OCI-LY1 (cell line): ENCODE measurements around the gene HPD.

Experiments used
- H2AFZ ChIP-seq: fragments of 200-600 bp; sonication (generic), shearing (Covaris generic); 2 replicates; pipeline ENCODE4 v1.6.0; 2014; ENCODE audit warnings: antibody characterized with exemption, mild to moderate bottlenecking, low read length
- H3F3A ChIP-seq: fragments of 200-600 bp; sonication (generic), shearing (Covaris generic); 2 replicates; pipeline ENCODE4 v1.6.0; 2014; ENCODE audit warnings: mild to moderate bottlenecking, antibody characterized with exemption, low read length, moderate library complexity; ENCODE audit not compliant: insufficient read depth
- H3K27ac ChIP-seq: fragments of 200-600 bp; sonication (generic); 2 replicates; pipeline ENCODE4 v1.5.1; 2014; ENCODE audit warnings: low read length, mixed run types, mild to moderate bottlenecking, low read depth; ENCODE audit not compliant: poor library complexity, severe bottlenecking
- H3K27me3 ChIP-seq: fragments of 200-600 bp; sonication (generic); 2 replicates; pipeline ENCODE4 v1.6.0; 2014; ENCODE audit warnings: antibody characterized with exemption, mild to moderate bottlenecking, low read length, moderate library complexity; ENCODE audit not compliant: insufficient read depth
- H3K36me3 ChIP-seq: fragments of 200-600 bp; sonication (generic); 2 replicates; pipeline ENCODE4 v1.6.1; 2014; ENCODE audit warnings: mild to moderate bottlenecking, antibody characterized with exemption, low read length, moderate library complexity, mixed read lengths; ENCODE audit not compliant: insufficient read depth
- H3K4me1 ChIP-seq: fragments of 200-600 bp; sonication (generic); 2 replicates; pipeline ENCODE4 v1.5.1; 2014; ENCODE audit warnings: mild to moderate bottlenecking, low read length, moderate library complexity; ENCODE audit not compliant: insufficient read depth, severe bottlenecking
- H3K4me2 ChIP-seq: fragments of 200-600 bp; sonication (generic), shearing (Covaris generic); 2 replicates; pipeline ENCODE4 v1.6.1; 2014; ENCODE audit warnings: low read length
- H3K4me3 ChIP-seq: fragments of 200-600 bp; sonication (generic); 2 replicates; pipeline ENCODE4 v1.5.1; 2014; ENCODE audit warnings: low read length, low read depth, mild to moderate bottlenecking, mixed read lengths; ENCODE audit not compliant: poor library complexity, severe bottlenecking
- H3K79me2 ChIP-seq: fragments of 200-600 bp; shearing (Covaris generic); 2 replicates; pipeline ENCODE4 v1.6.1; 2016; ENCODE audit warnings: mixed run types, low read length, mixed read lengths; ENCODE audit not compliant: insufficient read depth
- H3K9ac ChIP-seq: fragments of 200-600 bp; sonication (generic), shearing (Covaris generic); 2 replicates; pipeline ENCODE4 v1.6.1; 2014; ENCODE audit warnings: mild to moderate bottlenecking, low read length, mixed read lengths
- H3K9me2 ChIP-seq: fragments of 200-600 bp; sonication (generic), shearing (Covaris generic); 2 replicates; pipeline ENCODE4 v1.6.1; 2014; ENCODE audit warnings: low read depth, mild to moderate bottlenecking, low read length, mixed read lengths
- H3K9me3 ChIP-seq: fragments of 200-600 bp; shearing (Covaris generic); 2 replicates; pipeline ENCODE4 v1.6.1; 2014; ENCODE audit warnings: low read length, mixed read lengths
- H4K20me1 ChIP-seq: fragments of 200-600 bp; sonication (generic), shearing (Covaris generic); 2 replicates; pipeline ENCODE4 v1.6.0; 2016; ENCODE audit warnings: mild to moderate bottlenecking, low read length; ENCODE audit not compliant: insufficient read depth
- CTCF ChIP-seq: fragments of 200-600 bp; sonication (generic), shearing (Covaris generic); IDR thresholded peaks from 2 replicates; pipeline ENCODE4 v1.5.1; 2017; ENCODE audit warnings: mild to moderate bottlenecking, antibody characterized with exemption, low read length, moderate library complexity, mixed read lengths
- EZH2 ChIP-seq: fragments of 200-600 bp; sonication (generic), shearing (Covaris generic); IDR thresholded peaks from 2 replicates; pipeline ENCODE4 v1.8.0; 2017; ENCODE audit warnings: borderline replicate concordance, mixed run types, mild to moderate bottlenecking, antibody characterized with exemption, low read length, moderate library complexity, mixed read lengths

HPD gene

GRCh38 chr12:121808623-121809022, 50.0 kb downstream of the HPD start:
- H3K79me2 ChIP-seq = 0 out of 2 replicates have a peak, but pooled peaks cover 3% of the 10 kb centered on the region
- no peak overlapping the region for H3K4me3 ChIP-seq
- H3K36me3 ChIP-seq = peaks cover 34% of the 10 kb centered on the region
- H2AFZ ChIP-seq = no peak overlapping the region
- no peaks in the 10 kb centered on the region for H4K20me1 ChIP-seq
- no peaks in the 10 kb centered on the region for H3K27me3 ChIP-seq
- H3K4me1 ChIP-seq = peaks cover 49% of the 10 kb centered on the region
- no peak overlapping the region for H3K27ac ChIP-seq
- H3K9me3 ChIP-seq = no peaks in the 10 kb centered on the region
- no peak overlapping the region for H3K9ac ChIP-seq
- no peak for TF ChIP-seq EZH2
- no peak for TF ChIP-seq CTCF
- H3K4me2 ChIP-seq = no peak overlapping the region
- no peaks in the 10 kb centered on the region for H3K9me2 ChIP-seq
- 0 out of 2 replicates have a peak, but pooled peaks cover 5% of the 10 kb centered on the region for H3F3A ChIP-seq

GRCh38 chr12:121807642-121808347, 50.9 kb downstream of the HPD start:
- Histone ChIP-seq H3K36me3 (peaks cover 33% of the 10 kb centered on the region), H3F3A (0 out of 2 replicates have a peak, but pooled peaks cover 5% of the 10 kb centered on the region), H3K9ac (no peak overlapping the region), H3K27me3 (no peaks in the 10 kb centered on the region), H4K20me1 (no peaks in the 10 kb centered on the region), H3K4me1 (peaks cover 41% of the 10 kb centered on the region), H2AFZ (no peak overlapping the region), H3K9me3 (no peaks in the 10 kb centered on the region), H3K27ac (no peak overlapping the region), H3K4me3 (no peak overlapping the region), H3K9me2 (no peaks in the 10 kb centered on the region), H3K79me2 (0 out of 2 replicates have a peak, but pooled peaks cover 3% of the 10 kb centered on the region), H3K4me2 (no peak overlapping the region)
- TF ChIP-seq EZH2 (no peak), CTCF (no peak)

DNA sequence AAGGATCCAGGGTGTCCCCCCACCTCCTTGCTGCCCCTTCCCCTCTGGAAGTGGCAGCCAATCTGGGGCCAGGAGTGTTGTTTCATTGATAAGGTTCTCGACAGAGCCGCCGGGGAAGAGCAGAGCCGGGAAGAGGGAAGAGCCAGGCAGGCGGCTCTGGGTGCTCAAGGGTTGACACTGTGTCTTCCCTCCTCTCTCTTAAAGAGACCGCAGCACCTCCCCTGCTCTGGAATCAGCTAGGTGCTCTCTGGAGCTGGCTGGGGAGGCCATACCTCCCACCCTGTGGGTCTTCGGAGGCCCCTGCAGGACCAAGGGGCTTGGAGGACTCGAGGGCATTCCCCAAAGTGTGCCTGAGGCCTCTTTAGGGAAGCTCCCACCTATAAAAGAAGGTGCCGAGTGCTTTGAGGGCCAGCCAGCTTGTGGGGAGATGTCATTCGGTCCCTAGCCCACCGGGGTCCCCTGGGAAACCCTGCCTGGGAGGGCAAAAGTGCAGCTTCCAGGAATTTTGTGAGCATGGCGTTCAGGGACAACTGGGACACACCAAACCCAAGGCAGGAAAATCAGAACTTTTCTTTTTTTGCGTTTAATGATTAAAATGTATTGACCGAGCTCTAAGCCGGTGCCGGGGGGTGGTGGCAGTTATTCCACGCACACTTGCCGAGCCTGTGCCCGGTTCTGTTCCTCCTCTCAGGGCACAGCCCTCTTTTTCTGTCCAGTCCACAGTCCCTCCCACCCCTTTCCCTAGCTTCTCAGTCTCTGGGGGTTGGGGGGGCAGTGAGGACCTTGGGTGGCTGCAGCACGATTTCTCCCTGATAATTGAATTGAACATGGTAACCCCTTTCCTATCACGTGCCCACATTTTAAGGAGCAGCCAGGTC, 51.9 kb downstream of the HPD start:
- Histone ChIP-seq H3K9me3 (no peaks in the 10 kb centered on the region), H3K79me2 (0 out of 2 replicates have a peak, but pooled peaks cover 8% of the 10 kb centered on the region), H3K36me3 (peaks cover 33% of the 10 kb centered on the region), H3F3A (0 out of 2 replicates have a peak, but pooled peaks cover 5% of the 10 kb centered on the region), H3K4me2 (peak overlapping the region; percentile 87), H3K27me3 (no peaks in the 10 kb centered on the region), H3K9me2 (no peaks in the 10 kb centered on the region), H3K4me1 (peaks cover 42% of the 10 kb centered on the region), H3K4me3 (peak overlapping the region; percentile 79), H2AFZ (no peak overlapping the region), H3K27ac (peak overlapping the region; percentile 32), H3K9ac (peak overlapping the region; percentile 11; the same call in 1 of the 2 replicates), H4K20me1 (no peaks in the 10 kb centered on the region)
- TF ChIP-seq EZH2 (no peak), CTCF (no peak)
